Upper lobe of left lung (tissue), 4 donors: Measurements from ENCODE around the gene CERK.

Experiments
- POLR2AphosphoS5 ChIP-seq, 2 donors: sonication (generic); formaldehyde crosslinking; IDR thresholded peaks; one replicate each; pipeline ENCODE4 v1.5.1; 2017; ENCODE audit warnings: antibody characterized with exemption in 2 of 2
- TF ChIP-seq, protein P1 (sequence below), 6 experiments: fragments of 450-650 bp in 4 of 6; fragments of 200-600 bp in 2 of 6; sonication (generic) in 2 of 6; IDR thresholded peaks; one replicate each; pipeline ENCODE4 v1.5.1; 2016 to 2019; ENCODE audit warnings: antibody characterized with exemption in 6 of 6

DNA sequence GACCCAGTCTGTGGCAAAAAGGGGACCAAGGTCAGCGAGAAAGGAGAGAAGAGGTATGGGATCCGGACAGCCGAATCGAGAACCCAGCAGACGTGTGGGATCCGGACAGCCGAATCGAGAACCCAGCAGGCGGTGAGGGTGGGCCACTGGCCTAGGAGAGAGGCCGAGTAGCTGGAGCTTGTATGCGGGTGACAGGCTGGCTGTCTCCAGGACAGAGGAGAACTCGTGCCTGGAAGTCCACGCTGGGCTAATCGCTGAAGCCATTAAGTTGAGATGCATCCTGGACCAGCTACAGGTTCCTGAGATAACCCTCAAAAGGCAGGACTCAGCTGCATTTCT, 6.0 kb downstream of the CERK start:
- TF ChIP-seq, protein P1, sequence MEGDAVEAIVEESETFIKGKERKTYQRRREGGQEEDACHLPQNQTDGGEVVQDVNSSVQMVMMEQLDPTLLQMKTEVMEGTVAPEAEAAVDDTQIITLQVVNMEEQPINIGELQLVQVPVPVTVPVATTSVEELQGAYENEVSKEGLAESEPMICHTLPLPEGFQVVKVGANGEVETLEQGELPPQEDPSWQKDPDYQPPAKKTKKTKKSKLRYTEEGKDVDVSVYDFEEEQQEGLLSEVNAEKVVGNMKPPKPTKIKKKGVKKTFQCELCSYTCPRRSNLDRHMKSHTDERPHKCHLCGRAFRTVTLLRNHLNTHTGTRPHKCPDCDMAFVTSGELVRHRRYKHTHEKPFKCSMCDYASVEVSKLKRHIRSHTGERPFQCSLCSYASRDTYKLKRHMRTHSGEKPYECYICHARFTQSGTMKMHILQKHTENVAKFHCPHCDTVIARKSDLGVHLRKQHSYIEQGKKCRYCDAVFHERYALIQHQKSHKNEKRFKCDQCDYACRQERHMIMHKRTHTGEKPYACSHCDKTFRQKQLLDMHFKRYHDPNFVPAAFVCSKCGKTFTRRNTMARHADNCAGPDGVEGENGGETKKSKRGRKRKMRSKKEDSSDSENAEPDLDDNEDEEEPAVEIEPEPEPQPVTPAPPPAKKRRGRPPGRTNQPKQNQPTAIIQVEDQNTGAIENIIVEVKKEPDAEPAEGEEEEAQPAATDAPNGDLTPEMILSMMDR (IDR thresholded peaks at IDR 0.05), result no peak
- TF ChIP-seq POLR2AphosphoS5 (IDR thresholded peaks at IDR 0.05), result no peak
